ENCODE data around the gene CRLF1. TPM values are rescaled to one million over a fixed set of nuclear protein-coding genes. Genes with fewer than 3 reads are reported as not detected.
A peak's percentile ranks its signal among the peaks of the same experiment; 100 is the strongest.

The CRLF1 gene
- total and polyA plus RNA-seq, 2 experiments from 2014 or later, result 8.6 to 59.2 TPM

GRCh38 chr19:18605546-18606280 is 886 bp downstream of the CRLF1 start:
- in situ Hi-C loops (cut with MboI), result loop anchor here (10.0 kb wide), 1 partner anchor 239 kb away; no protein-coding TSS in a partner anchor
- Histone ChIP-seq H3K27me3 (replicated peaks; ENCODE audit: insufficient read depth) (peaks cover 51% of the 10 kb centered on the region), H3K4me1 (ENCODE audit: insufficient read depth) (no peaks in the 10 kb centered on the region), H4K20me1 (ENCODE audit: insufficient read depth) (no peaks in the 10 kb centered on the region), H3K79me2 (ENCODE audit: insufficient read depth) (no peaks in the 10 kb centered on the region), H3K27ac (no peak overlapping the region), H3K9ac (no peak overlapping the region), H2AFZ (no peak overlapping the region), H3K4me2 (ENCODE audit: unreplicated experiment) (no peak overlapping the region), H3K9me2 (ENCODE audit: insufficient read depth) (no peaks in the 10 kb centered on the region), H3K9me3 (ENCODE audit: low read depth) (no peaks in the 10 kb centered on the region), H3K4me3 (no peak overlapping the region), H3F3A (ENCODE audit: insufficient read depth) (peaks cover 6% of the 10 kb centered on the region; the same call in 1 of the 2 replicates), H3K36me3 (ENCODE audit: low read depth) (no peaks in the 10 kb centered on the region)
- WGBS, 2 experiments (ENCODE audit: low coverage in 1 of 2, low lambda C conversion rate in 2 of 2, missing lambda C conversion rate in 2 of 2), result 2 to 4% methylated on average over 48 to 62 of the region's 65 CpGs
- TF ChIP-seq EZH2 (IDR thresholded peaks at IDR 0.05; ENCODE audit: insufficient read depth, poor library complexity, severe bottlenecking), result peak; percentile 75
- TF ChIP-seq EZH2phosphoT487 (IDR thresholded peaks at IDR 0.05; ENCODE audit: insufficient read depth, low read depth), result 0 out of 2 replicates have a peak, but pooled peaks have one; percentile 12
- peak; percentile 35 for DNase-seq

DNA sequence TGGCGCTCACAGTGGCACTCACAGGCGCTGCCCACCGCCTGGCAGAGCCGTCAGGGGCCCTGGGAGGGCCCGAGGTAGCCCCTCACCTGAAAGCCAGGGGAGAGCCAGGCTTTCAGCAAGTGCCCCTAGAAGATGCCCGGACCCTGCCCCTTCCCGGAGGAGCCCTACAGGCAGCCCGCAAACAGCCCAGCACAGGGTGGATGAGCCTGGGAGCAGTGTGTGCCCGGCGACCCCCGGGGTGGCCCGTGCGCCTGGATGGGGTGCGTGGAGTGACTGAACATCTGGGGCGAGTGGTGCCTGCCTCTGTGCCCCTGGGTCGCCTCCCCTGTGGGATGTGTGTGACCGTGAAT is 1.4 kb downstream of the CRLF1 start:
- in situ Hi-C loops (cut with MboI), result loop anchor here (10.0 kb wide), 1 partner anchor 240 kb away; no protein-coding TSS in a partner anchor
- Histone ChIP-seq H3K79me2 (ENCODE audit: insufficient read depth) (no peaks in the 10 kb centered on the region), H3K9ac (no peak overlapping the region), H2AFZ (no peak overlapping the region), H3K27me3 (replicated peaks; ENCODE audit: insufficient read depth) (peaks cover 46% of the 10 kb centered on the region), H3K36me3 (ENCODE audit: low read depth) (no peaks in the 10 kb centered on the region), H3K4me3 (no peak overlapping the region), H3K27ac (no peak overlapping the region), H4K20me1 (ENCODE audit: insufficient read depth) (no peaks in the 10 kb centered on the region), H3K9me2 (ENCODE audit: insufficient read depth) (no peaks in the 10 kb centered on the region), H3F3A (ENCODE audit: insufficient read depth) (peaks cover 6% of the 10 kb centered on the region; the same call in 1 of the 2 replicates), H3K9me3 (ENCODE audit: low read depth) (no peaks in the 10 kb centered on the region), H3K4me1 (ENCODE audit: insufficient read depth) (no peaks in the 10 kb centered on the region), H3K4me2 (ENCODE audit: unreplicated experiment) (no peak overlapping the region)
- 9 to 18% methylated on average over 16 to 17 of the region's 17 CpGs for WGBS, 2 experiments (ENCODE audit: low coverage in 1 of 2, low lambda C conversion rate in 2 of 2, missing lambda C conversion rate in 2 of 2)
- no peak for DNase-seq
- TF ChIP-seq EZH2phosphoT487 (IDR thresholded peaks at IDR 0.05; ENCODE audit: insufficient read depth, low read depth), result no peak
- TF ChIP-seq EZH2 (IDR thresholded peaks at IDR 0.05; ENCODE audit: insufficient read depth, poor library complexity, severe bottlenecking), result no peak

DNA sequence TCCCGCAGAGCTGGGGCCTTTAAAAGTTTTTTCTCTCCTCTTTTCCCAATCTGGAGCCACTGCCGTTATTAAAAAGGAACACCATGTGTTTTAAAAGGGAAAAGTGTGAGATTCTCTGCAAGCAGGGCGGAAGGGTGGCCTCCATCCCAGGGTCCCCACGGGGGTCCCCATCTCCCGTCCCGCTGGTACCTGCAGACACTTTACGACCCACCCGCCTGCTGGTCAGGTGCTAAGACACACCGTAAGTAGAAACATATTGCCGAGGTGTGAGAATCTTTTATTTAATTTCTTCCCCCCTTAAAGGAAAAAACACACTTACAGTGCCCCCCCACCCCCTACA is 1.8 kb downstream of the CRLF1 start:
- no peaks in the 10 kb centered on the region for H4K20me1 ChIP-seq (ENCODE audit: insufficient read depth)
- H3K4me2 ChIP-seq (ENCODE audit: unreplicated experiment), result no peak overlapping the region
- no peak overlapping the region for H3K27ac ChIP-seq
- in situ Hi-C loops (cut with MboI), result loop anchor here (10.0 kb wide), 1 partner anchor 240 kb away; no protein-coding TSS in a partner anchor
- H3K9ac ChIP-seq, result no peak overlapping the region
- 26 to 35% methylated on average over 10 of the region's 10 CpGs for whole genome bisulfite sequencing, 2 experiments (ENCODE audit: low coverage in 1 of 2, low lambda C conversion rate in 2 of 2, missing lambda C conversion rate in 2 of 2)
- H3K79me2 ChIP-seq (ENCODE audit: insufficient read depth), result no peaks in the 10 kb centered on the region
- no peak overlapping the region for H3K4me3 ChIP-seq
- H2AFZ ChIP-seq, result no peak overlapping the region
- no peak for DNase-seq
- H3K27me3 ChIP-seq (replicated peaks; ENCODE audit: insufficient read depth), result peaks cover 42% of the 10 kb centered on the region
- no peaks in the 10 kb centered on the region for H3K36me3 ChIP-seq (ENCODE audit: low read depth)
- no peaks in the 10 kb centered on the region for H3K9me3 ChIP-seq (ENCODE audit: low read depth)
- no peak for TF ChIP-seq EZH2phosphoT487 (IDR thresholded peaks at IDR 0.05; ENCODE audit: insufficient read depth, low read depth)
- no peak for TF ChIP-seq EZH2 (IDR thresholded peaks at IDR 0.05; ENCODE audit: insufficient read depth, poor library complexity, severe bottlenecking)
- H3F3A ChIP-seq (ENCODE audit: insufficient read depth), result peaks cover 6% of the 10 kb centered on the region; the same call in 1 of the 2 replicates
- no peaks in the 10 kb centered on the region for H3K9me2 ChIP-seq (ENCODE audit: insufficient read depth)
- H3K4me1 ChIP-seq (ENCODE audit: insufficient read depth), result no peaks in the 10 kb centered on the region

DNA sequence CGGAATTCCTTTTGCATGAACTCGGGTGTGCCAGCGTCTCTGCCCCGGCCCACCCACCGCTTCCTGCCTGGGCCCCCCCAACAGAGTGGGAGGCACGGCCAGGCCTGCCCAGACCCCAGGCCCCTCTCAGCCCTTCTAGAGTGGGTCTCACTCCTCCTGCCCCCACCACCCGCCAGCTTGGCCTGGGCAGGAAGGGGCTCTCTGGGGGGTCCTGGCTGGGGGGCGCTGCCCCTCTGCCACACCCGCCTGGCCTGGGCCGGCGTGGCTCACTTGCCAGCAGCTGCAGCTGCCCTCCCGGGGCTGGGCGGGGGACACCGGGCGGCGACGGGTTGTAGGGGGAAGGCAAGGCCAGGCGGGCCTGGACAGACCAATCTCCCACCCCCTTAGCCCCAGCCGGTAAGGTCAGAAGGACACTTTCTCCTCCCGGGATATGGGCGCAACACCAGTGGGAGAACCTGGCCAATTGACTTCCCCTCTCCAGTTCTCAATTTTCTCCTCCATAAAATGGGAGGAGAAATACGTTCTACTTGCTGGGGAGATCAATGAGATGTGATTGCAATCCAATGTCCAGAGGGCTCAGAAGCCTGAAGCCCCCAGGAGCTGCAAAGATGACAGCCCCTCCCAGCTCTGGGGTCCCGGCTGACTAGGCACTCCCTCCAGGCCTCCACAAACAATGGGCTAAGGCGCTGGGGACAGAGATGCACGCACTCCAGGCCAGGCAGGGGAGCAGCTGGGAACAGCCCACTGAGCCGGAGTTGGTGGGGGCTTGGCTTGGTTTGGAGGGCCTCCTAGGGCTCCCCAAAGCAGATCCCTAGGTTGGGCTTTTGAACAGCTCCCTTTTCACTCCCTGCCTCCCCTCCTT is 2.4 kb downstream of the CRLF1 start:
- Histone ChIP-seq H3K27ac (no peak overlapping the region), H3K36me3 (ENCODE audit: low read depth) (no peaks in the 10 kb centered on the region), H3K4me3 (no peak overlapping the region)

More for the DNA sequence above, 2.4 kb downstream of the CRLF1 start:
- no peak overlapping the region for H3K4me2 ChIP-seq (ENCODE audit: unreplicated experiment)
- in situ Hi-C loops (cut with MboI), result loop anchor here (10.0 kb wide), 1 partner anchor 241 kb away; no protein-coding TSS in a partner anchor
- no peaks in the 10 kb centered on the region for H3K9me2 ChIP-seq (ENCODE audit: insufficient read depth)
- no peaks in the 10 kb centered on the region for H4K20me1 ChIP-seq (ENCODE audit: insufficient read depth)
- no peaks in the 10 kb centered on the region for H3K9me3 ChIP-seq (ENCODE audit: low read depth)
- DNase-seq, result no peak
- TF ChIP-seq EZH2phosphoT487 (IDR thresholded peaks at IDR 0.05; ENCODE audit: insufficient read depth, low read depth) (no peak), EZH2 (IDR thresholded peaks at IDR 0.05; ENCODE audit: insufficient read depth, poor library complexity, severe bottlenecking) (peak; percentile 53)
- no peak overlapping the region for H3K9ac ChIP-seq
- no peaks in the 10 kb centered on the region for H3K79me2 ChIP-seq (ENCODE audit: insufficient read depth)
- no peaks in the 10 kb centered on the region for H3K4me1 ChIP-seq (ENCODE audit: insufficient read depth)
- peaks cover 36% of the 10 kb centered on the region for H3K27me3 ChIP-seq (replicated peaks; ENCODE audit: insufficient read depth)
- WGBS, 2 experiments (ENCODE audit: low coverage in 1 of 2, low lambda C conversion rate in 2 of 2, missing lambda C conversion rate in 2 of 2), result 20 to 47% methylated on average over 13 to 25 of the region's 26 CpGs
- no peak overlapping the region for H2AFZ ChIP-seq
- H3F3A ChIP-seq (ENCODE audit: insufficient read depth), result peaks cover 6% of the 10 kb centered on the region; the same call in 1 of the 2 replicates

Data from GM23248 (cell line).